GM21528 (cell line): Measurements from ENCODE around the gene DCDC2.
"Not testable (repeated sequence)": the region's sequence is repeated elsewhere in the genome, so short reads cannot be mapped to it uniquely, and the experiment has no call there.

Experiments used
- ATAC-seq: cut with Tn5 transposase; IDR thresholded peaks from one replicate; pipeline ENCODE4 v1.9.1; 2021; ENCODE audit warnings: mild to moderate bottlenecking, moderate library complexity; ENCODE audit not compliant: unreplicated experiment, low FRiP score

Gene DCDC2

GRCh38 chr6:24157886-24158285 lies 200.0 kb downstream of the DCDC2 start:
- no peak for ATAC-seq

DNA sequence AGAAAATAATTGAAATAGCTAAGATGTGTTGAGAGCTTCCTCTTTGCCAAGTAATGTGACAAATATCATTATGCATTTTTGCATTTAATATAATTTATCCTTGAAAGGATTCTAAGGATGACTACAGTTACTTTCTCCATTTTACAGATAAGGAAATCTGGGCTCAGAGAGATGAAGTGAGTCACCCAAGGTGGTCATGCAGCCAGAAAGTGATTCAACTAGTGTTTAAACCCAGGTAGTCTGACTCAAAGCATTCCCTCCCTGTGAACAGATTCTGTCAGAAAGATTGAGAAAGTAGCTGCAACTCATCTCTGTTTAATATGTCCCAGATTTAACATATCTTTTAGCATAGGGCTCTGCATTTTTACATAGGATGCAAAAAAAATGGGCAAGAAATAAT lies 203.7 kb downstream of the DCDC2 start:
- ATAC-seq, result no peak

DNA sequence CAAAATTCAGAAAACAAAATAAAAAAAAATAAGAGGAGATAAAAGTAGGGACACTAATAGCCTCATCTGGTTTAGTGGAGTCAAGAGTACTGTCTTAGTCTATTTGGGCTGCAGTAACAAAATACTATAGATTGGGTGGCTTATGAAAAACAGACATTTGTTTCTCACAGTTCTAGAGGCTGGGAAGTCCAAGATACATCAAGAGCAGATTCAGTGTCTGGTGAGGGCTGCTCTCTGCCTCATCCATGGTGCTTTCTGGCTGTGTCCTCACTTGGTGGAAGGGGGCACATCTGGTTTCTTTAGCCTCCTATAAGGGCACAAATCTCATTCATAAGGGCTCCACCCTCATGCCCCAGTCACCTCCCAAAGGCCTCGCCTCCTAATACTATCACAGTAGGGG lies 205.8 kb downstream of the DCDC2 start:
- no peak for ATAC-seq

DNA sequence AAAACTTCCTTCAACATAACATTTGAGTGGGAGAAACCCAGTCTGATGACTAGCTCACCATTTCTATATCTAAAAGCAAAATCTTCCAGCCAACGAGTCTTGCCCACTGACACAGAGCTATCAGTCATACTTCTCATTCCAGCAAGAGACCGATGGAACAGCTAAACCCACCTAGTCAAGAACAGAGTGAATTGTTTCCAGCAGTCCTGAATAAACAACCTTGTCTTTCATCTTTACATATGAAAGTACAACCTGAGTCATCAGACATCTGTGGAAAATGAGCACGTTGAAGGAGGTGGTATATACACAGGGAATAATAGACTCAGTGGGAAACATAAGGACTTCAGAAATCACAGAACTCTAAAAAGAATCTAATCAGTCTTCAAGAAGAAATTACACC lies 208.0 kb downstream of the DCDC2 start:
- ATAC-seq, result no peak

DNA sequence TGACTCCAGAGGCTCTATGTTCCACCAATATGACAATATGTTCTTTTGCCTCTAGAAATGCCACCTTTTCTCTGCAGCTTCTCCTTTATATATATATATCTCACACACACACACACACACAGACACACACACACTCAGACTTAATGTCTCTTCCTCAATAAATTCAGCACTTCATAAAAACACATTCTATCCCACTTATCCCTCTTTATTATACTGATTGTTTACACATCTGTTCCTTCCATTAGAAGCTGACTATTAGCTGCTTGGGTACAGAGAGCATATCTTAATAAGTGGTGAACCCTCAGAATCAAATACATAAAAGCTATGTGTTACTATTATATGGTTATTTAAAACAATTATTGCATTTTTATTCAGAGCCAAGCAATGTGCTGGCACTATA lies 208.6 kb downstream of the DCDC2 start:
- no peak for ATAC-seq

DNA sequence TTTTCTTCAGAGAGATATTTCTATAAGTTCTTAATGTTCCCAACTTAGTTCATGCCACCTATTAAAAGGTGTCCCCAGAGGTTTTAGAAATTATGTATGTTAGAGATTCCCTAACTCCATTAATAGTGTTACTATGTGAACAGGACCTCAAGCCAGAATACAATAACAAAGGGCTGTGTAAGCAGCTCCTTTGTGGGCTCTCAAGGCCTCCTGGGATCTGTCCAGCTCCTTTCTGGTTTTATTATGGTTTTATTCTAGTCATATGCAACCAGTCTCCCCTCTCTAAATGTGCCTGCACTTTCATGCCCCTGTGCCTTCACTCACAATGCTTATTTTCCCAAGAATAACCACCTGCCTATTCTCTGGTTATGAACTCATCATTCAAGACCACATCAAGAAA lies 209.2 kb downstream of the DCDC2 start:
- ATAC-seq, result no peak

DNA sequence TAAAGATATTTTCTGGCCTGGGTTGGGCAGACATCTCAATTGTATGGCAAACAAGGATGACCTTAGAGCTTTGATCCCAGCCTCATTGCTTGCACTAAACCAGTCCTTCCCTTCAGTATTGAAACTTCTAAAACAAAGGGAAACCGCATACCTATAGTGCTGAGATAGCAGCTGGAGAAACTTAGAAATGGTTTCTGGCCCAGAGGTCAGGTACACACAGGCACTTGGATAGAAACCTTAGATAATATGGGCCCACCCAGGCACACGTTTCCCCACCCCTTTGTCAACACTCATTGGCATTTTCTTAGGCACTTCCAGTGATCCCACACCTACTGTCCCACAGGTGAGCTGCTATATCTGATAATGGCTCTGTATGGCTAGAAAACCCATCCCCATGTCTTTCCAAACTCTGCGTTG lies 209.7 kb downstream of the DCDC2 start:
- ATAC-seq, result no peak

GRCh38 chr6:24147511-24148153 lies 210.2 kb downstream of the DCDC2 start:
- no peak for ATAC-seq

GRCh38 chr6:24146871-24147270 lies 211.0 kb downstream of the DCDC2 start:
- ATAC-seq, result no peak

GRCh38 chr6:24145690-24146131 lies 212.1 kb downstream of the DCDC2 start:
- no peak for ATAC-seq

DNA sequence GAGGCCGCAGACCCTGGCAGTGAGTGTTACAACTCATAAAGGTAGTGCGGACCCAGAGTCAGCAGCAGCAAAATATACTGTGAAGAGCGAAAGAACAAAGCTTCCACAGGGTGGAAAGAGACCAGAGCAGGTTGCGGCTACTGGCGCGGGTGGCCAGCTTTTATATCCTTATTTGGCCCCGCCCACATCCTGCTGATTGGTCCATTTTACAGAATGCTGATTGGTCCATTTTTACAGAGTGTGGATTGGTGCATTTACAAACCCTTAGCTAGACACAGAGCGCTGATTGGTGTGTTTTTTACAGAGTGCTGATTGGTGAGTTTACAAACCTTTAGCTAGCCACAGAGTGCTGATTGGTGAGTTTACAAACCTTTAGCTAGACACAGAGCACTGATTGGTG lies 215.1 kb downstream of the DCDC2 start:
- ATAC-seq, result not testable (repeated sequence)

- ATAC-seq, result no peak
These were observed 217.3 kb downstream of the DCDC2 start for GRCh38 chr6:24140591-24140990.

DNA sequence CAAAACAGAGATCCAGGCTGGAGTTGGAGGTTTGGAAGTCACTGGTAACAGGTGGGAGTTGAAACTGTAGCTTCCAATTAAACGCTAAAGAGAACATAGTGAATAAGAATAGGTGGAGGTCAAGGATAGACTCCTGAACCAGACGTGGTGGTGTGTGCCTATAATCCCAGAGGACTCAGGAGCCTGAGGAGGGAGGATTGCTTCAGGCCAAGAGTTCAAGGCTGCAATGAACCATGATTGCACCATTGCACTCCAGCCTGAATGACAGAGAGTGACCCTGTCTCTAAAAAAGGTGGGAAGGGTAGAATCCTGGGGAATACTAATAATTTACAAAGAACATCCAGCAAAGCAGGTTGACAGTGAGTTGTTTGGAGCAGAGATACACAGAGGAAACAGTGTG lies 218.2 kb downstream of the DCDC2 start:
- ATAC-seq, result no peak

GRCh38 chr6:24139080-24139479 lies 218.8 kb downstream of the DCDC2 start:
- ATAC-seq, result no peak

GRCh38 chr6:24131751-24132150 lies 226.1 kb downstream of the DCDC2 start:
- no peak for ATAC-seq

DNA sequence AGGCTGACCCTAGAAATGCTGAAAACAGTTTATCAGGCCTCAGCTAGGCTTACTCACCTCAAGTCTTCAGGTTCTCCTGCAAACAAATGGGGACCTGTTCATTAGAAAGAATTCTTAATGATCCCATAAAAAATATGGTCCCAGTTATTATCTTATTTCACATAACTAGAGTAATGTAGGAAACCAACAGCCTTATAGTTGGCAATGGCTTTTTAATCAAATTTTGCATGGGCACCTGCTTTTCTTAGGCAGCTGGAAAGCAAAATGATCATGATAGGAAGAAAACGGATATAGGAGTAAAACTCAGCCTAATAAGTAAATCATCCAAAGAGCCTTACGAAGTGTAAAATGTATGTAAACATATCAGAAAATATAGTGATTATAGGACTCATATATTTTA lies 230.5 kb downstream of the DCDC2 start:
- no peak for ATAC-seq

DNA sequence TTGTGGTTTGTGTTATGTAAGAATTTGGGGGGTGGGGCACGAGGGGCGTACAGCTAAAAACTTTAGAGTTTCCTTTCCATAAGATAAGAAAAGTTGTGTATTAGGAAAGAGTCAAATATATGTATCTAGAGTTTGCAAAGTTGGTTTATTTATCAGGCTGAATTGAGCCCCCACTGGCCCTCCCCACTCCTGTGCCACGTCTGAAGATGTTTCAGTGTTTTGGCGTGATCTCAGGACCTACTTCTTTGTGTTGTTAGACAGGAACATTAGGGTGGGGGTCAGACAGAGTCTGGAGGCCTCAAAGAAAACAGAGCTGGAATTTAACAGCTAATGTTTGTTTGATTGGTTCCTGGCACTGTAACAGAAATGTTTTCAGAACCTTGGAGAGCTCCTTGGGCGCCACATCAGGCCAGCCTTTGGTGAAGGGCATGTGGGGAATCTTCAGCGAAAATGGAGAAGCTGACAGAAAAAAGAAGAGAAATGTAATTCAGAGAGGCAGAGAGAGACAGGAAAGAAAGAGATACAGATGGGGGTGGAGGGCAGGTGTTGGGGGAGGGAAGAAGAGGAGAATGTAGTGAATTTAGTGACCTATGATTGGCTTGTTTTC lies 231.2 kb downstream of the DCDC2 start:
- ATAC-seq, result no peak

GRCh38 chr6:24125980-24126379 lies 231.9 kb downstream of the DCDC2 start, which contains the start of gene NRSN1:
Gene NRSN1, plus strand, starts transcription at chr6:24126215. Its CDS starts 8,113 bp downstream, at chr6:24134328.
- ATAC-seq, result no peak

- no peak for ATAC-seq
These were observed 235.7 kb downstream of the DCDC2 start for GRCh38 chr6:24122139-24122538.
